NK-92 treated with Interleukin-12 subunit alpha and Interleukin-12 subunit beta, amount 100 ng/mL, for 24 hours (cell line): Measurements from ENCODE around the gene CLEC4A.
"Not testable (repeated sequence)": the region's sequence is repeated elsewhere in the genome, so short reads cannot be mapped to it uniquely, and the experiment has no call there.

Source experiments
- DNase-seq: peaks from one replicate; lab custom pipeline; 2025; lab: John Stamatoyannopoulos, UW

CLEC4A gene

GRCh38 chr12:8123124-8123912 is at the start of gene CLEC4A:
Gene CLEC4A, plus strand, starts transcription at chr12:8123617. Its CDS starts 262 bp downstream, at chr12:8123879.
- no peak for DNase-seq

- no peak for DNase-seq
Measured at GRCh38 chr12:8075935-8076334, 47.5 kb upstream of the CLEC4A start.

DNA sequence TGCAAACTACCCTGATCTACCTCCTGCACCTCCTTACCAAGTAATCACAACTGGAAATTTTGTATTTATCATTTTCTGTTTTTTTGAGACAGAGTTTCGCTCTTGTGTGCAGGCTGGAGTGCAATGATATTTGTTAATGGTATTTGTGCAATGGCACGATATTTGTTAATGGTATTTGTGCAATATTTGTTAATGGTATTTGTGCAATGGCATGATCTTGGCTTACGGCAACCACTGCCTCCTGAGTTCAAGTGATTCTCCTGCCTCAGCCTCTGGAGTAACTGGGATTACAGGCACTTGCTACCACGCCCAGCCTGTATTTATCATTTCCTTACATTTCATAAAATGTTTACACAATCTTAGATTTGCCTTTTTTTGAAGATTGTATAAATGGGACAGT is 47.1 kb upstream of the CLEC4A start:
- DNase-seq: no peak

DNA sequence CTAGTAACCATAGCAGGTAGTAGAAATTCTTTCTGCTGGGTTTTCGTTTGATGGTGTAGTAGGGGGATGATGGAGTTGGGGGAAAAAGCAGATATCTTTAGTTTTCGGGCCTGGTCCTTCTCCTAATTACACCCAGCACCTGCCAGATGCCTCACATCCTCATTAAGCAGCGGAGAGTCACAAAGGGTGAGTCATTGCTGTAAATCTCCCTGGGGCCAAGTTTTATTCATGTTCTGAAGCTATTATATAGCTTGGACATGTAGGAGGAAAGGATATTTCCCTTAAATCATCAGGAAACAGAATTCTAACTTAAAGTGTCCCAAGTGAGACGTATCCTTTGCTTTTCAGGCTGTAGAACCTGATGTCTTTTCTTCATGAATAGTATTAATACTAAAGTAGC is 46.2 kb upstream of the CLEC4A start:
- no peak for DNase-seq

DNA sequence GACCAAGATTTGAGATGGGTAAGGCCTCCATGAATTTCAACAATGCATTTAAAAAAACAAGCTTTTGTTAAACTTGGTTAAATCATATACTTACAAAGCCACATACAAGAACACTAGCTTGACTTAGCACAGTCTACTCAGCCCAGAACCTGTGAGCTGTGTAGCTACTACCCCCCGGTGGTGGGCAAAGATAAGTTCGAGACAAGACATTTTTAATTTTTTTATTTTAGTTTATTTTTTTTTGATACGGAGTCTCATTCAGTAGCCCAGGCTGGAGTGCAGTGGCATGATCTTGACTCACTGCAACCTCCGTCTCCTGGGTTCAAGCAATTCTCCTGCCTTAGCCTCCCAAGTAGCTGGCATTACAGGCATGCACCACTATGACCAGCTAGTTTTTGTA is 45.0 kb upstream of the CLEC4A start:
- no peak for DNase-seq

- no peak for DNase-seq
Measured at GRCh38 chr12:8078916-8079315, 44.5 kb upstream of the CLEC4A start.

- no peak for DNase-seq
Measured at GRCh38 chr12:8080120-8080519, 43.3 kb upstream of the CLEC4A start.

DNA sequence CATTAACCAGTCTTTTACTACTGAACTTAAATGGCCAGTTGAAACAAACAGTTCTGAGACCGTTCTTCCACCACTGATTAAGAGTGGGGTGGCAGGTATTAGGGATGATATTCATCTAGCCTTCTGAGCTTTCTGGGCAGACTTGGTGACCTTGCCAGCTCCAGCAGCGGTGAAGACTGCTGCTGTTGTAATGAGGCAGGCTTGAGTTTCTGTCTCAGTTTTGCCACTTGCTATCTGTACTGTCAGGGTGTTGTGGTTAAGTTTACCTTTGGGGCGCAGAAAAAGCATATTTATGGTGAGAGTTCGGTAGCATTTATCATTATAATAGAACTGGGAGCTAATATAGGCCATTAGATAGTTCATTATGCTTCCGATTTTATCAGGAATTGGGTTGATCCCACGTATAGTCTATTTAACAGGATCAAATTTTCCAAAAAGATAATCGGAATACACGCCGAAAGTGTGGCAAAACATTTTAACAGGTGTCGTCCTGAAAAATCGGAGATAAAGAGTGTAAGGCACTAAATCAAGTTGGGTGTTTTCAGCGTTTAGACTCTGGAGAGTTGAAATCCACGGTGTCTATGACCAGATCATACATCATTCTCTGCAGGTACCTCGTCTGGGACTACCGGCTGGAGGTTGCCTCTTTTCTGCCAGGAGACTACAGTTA is 42.0 kb upstream of the CLEC4A start:
- DNase-seq: no peak

GRCh38 chr12:8082808-8083100 is 40.7 kb upstream of the CLEC4A start:
- DNase-seq: no peak

GRCh38 chr12:8084351-8084750 is 39.1 kb upstream of the CLEC4A start:
- DNase-seq: not testable (repeated sequence)

DNA sequence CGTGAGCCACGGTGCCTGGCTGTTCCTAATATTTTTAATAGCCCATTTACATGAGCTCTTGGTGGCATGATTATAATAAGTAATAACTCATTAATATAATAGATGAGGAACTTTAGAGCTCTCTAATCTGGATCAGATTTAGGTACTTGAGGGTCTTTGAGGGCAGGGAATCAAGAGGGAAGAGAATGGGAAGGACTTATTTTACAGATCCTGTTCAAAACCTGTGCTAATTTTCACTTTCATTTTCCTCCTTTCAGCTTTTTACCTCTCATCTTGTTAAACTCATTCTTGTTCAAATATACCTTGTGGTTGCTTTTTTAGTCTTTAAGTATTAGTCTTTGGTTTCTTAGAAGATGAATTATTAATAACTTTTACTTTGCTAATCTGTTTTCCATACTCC is 35.8 kb upstream of the CLEC4A start:
- no peak for DNase-seq

DNA sequence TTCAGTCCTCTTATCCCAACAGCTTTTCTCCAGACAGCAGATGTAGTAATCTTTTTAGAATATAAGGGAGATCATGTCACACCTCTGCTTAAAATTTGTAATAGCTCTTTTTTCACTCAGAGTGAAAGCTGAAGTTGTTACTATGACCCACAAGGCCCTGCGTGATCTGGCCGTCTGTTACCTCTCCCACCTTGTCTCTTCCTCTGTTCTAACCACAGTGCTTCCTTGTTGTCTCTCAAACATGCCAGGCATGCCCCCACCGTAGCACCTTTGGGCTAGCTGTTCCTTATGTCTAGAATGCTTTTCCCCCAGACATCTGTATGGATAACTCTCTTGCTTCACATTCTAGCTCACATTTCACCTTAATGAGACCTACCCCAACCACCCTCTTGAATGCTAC is 34.8 kb upstream of the CLEC4A start:
- DNase-seq: no peak

- not testable (repeated sequence) for DNase-seq
Measured at GRCh38 chr12:8089277-8089676, 34.1 kb upstream of the CLEC4A start.

DNA sequence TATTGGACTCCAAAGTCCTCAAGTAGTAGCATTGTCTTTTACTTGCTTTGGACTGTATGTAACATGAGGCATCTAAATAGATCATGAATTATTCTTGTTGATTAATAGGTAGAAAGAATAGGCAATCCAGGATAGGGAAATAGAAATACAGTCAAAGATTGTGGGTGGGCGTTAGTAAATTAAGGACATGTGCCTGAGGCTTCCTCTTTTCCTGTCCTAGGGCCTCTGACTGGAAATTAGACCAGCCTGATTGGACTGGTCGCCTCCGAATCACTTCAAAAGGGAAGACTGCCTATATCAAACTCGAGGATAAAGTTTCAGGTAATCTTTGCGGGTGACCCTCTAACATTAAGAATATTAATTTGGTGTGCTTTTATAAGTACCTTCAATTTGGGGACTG is 33.7 kb upstream of the CLEC4A start:
- no peak for DNase-seq

GRCh38 chr12:8093291-8093690 is 30.1 kb upstream of the CLEC4A start:
- no peak for DNase-seq

DNA sequence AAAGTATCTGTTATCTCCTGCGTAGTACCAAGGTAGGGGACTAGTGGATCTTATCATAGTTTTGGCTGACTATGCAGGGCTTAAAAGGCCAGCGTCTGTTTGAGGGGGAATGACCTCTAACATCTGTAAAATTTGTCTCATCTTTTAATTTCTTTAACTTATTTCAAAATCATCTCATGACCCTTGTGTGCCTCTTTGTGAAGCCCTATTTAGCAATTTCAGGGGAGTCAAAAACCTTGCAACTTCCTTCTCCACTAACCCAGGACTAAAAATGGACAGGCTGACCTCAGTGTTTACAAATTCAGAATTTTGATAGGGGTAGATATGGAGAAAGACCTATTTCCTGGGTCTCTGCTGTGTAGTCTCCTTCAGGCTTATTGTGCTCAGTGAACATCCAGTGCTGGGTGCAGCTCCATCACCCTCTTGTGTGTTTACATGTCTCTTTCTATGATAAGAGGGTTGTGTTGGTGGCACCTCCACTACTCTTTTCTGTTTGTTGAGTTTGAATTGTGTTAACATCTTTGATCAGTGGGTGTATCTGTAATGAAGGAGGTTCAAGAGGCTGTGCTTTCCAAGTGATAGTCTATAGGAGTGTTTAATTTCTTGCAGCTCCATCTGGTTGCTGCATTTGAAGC is 27.0 kb upstream of the CLEC4A start:
- DNase-seq: no peak

GRCh38 chr12:8099235-8099634 is 24.2 kb upstream of the CLEC4A start:
- DNase-seq: no peak

GRCh38 chr12:8108808-8109398 is 14.5 kb upstream of the CLEC4A start:
- DNase-seq: no peak

DNA sequence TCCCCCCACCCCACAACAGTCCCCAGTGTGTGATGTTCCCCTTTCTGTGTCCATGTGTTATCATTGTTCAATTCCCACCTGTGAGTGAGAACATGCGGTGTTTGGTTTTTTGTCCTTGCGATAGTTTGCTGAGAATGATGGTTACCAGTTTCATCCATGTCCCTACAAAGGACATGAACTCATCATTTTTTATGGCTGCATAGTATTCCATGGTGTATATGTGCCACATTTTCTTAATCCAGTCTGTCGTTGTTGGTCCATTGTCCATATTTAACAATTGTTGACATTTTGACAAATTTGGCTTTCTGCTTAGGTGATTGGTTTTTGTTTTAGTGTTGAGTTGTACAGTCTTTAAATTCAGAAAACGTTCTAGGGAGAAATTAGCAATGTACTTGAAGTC is 10.3 kb upstream of the CLEC4A start:
- DNase-seq: not testable (repeated sequence)

DNA sequence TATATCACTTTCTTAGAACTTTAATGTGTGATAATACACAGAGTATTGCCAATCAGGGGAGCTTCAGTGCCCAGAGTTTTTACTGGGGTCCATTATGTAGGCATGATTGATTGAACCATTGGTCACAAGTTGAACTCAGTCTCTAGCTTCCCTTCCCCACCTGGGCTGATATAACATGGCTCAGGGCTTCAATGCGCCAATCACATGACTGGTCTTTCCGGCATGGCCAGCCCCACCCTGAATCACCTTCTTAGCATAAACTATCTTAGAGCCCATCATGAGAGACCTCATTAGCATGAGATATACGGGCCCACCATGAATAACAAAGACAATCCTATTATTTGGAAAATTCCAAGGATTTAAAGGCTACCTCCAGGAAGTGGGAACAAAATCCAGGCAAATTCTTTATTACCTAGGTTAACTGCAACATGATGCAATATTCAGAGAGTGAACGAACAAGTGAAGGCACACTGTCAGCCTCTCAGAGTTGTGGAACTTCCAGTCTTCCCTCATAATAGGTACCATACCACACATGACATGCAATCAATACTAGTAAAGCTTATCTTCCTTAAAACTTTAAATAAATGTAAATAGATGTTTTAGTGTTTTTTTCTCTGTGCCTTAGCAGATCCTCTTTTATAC is 3.2 kb upstream of the CLEC4A start:
- no peak for DNase-seq

- no peak for DNase-seq
Measured at GRCh38 chr12:8127138-8127537, 3.7 kb downstream of the CLEC4A start.

DNA sequence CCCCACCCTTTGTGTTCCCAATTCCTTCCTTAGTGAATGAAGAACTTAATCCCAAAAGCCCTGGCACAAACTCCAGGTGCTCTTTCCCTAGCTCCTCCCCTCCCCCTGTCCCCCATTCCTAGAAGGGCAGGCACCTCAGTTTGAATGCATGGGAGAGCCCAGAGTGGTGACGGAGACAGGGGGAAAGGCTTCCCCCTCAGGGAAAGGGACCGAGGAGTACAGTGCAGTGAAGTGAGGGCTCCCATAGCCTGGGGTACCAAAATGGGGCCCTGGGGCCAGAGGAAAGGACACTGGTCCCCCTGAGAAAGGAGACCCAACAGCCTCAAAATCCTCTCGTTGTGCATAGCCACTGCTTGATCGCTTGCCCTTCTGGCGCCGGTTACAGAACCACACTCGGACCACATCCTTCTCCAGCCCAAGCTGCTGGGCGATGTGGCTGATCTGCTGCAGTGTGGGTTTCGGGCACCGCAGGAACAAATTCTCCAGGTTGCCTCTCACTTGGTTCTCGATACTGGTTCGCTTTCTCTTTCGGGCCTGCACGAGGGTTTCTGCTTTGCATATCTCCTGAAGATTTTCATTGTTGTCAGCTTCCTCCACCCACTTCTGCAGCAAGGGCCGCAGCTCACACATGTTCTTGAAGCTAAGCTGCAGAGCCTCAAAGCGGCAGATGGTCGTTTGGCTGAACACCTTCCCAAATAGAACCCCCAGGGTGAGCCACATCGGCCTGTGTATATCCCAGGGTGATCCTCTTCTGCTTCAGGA is 10.4 kb downstream of the CLEC4A start:
- not testable (repeated sequence) for DNase-seq
